IMR-90 (cell line): ENCODE data around the gene OR6J1. TPM values are rescaled to one million over a fixed set of nuclear protein-coding genes. Genes with fewer than 3 reads are reported as not detected.

ENCODE experiments used
- ATAC-seq: fragments of 200-7000 bp; cut with Tn5 transposase; 2 replicates; pipeline ENCODE4 v1.9.1; 2020; ENCODE audit warnings: low read depth, mild to moderate bottlenecking, moderate library complexity
- BruUV-seq: library from RNA; stranded (reverse); fragments of 400-500 nt; replicated peaks from 2 replicates; lab custom pipeline; 2021; lab: Mats Ljungman, UMichigan
- CTCF ChIA-PET: fragments of 300-600 bp; formaldehyde crosslinking; extraction: SDS; loops from one replicate; lab custom pipeline; 2021; ENCODE audit warnings: antibody characterized with exemption; lab: Yijun Ruan, JAX
- POLR2A ChIA-PET: fragments of 300-600 bp; sonication (Branson Sonifier 250); formaldehyde crosslinking; loops from one replicate; lab custom pipeline; 2022; ENCODE audit warnings: antibody characterized with exemption; ENCODE audit not compliant: unreplicated experiment; lab: Charles Lee
- DNase-seq: peaks from one replicate; pipeline ENCODE4 v3.0.0; 2013
- H2AFZ ChIP-seq: replicated peaks from 2 replicates; pipeline ENCODE3; 2013; ENCODE audit warnings: low read length, mild to moderate bottlenecking; ENCODE audit not compliant: poor library complexity
- H2AK5ac ChIP-seq: 2 replicates; pipeline ENCODE4 v1.6.1; 2013; ENCODE audit warnings: low read depth, low read length, inconsistent platforms
- H2AK9ac ChIP-seq: replicated peaks from 2 replicates; pipeline ENCODE3; 2013; ENCODE audit warnings: mild to moderate bottlenecking, low read depth, low read length, moderate library complexity; ENCODE audit not compliant: poor library complexity
- H2BK120ac ChIP-seq: 2 replicates; pipeline ENCODE4 v1.6.1; 2013; ENCODE audit warnings: low read depth, low read length, inconsistent platforms
- H2BK15ac ChIP-seq: 3 replicates; pipeline ENCODE4 v1.6.1; 2013; ENCODE audit warnings: low read depth, low read length, inconsistent platforms
- H2BK20ac ChIP-seq: 2 replicates; pipeline ENCODE4 v1.6.1; 2013; ENCODE audit warnings: low read depth, mild to moderate bottlenecking, inconsistent platforms, low read length, moderate library complexity
- H2BK5ac ChIP-seq: 2 replicates; pipeline ENCODE4 v1.6.1; 2013; ENCODE audit warnings: mild to moderate bottlenecking, low read depth, low read length, inconsistent platforms; ENCODE audit not compliant: poor library complexity, severe bottlenecking
- H3K14ac ChIP-seq: replicated peaks from 2 replicates; pipeline ENCODE4 v1.6.1; 2013; ENCODE audit warnings: low read depth, low read length, inconsistent platforms
- H3K18ac ChIP-seq: 2 replicates; pipeline ENCODE4 v1.6.1; 2013; ENCODE audit warnings: low read depth, low read length, control low read depth
- H3K23ac ChIP-seq: 2 replicates; pipeline ENCODE4 v1.6.1; 2013; ENCODE audit warnings: low read depth, low read length, inconsistent platforms
- H3K27ac ChIP-seq: 2 replicates; pipeline ENCODE4 v1.5.1; 2013; ENCODE audit warnings: mild to moderate bottlenecking, control low read depth, low read length; ENCODE audit not compliant: insufficient read depth
- H3K27me3 ChIP-seq: 2 replicates; pipeline ENCODE4 v1.6.1; 2013; ENCODE audit warnings: low read length; ENCODE audit not compliant: control insufficient read depth, insufficient read depth
- H3K36me3 ChIP-seq: 2 replicates; pipeline ENCODE4 v1.6.1; 2013; ENCODE audit warnings: low read length, mixed read lengths; ENCODE audit not compliant: control insufficient read depth, insufficient read depth
- H3K4ac ChIP-seq: 2 replicates; pipeline ENCODE4 v1.6.1; 2013; ENCODE audit warnings: low read depth, low read length, inconsistent platforms
- H3K4me1 ChIP-seq: 2 replicates; pipeline ENCODE4 v1.6.1; 2013; ENCODE audit warnings: low read length, mixed read lengths; ENCODE audit not compliant: control insufficient read depth, insufficient read depth
- H3K4me2 ChIP-seq: 2 replicates; pipeline ENCODE4 v1.6.1; 2013; ENCODE audit warnings: low read depth, mild to moderate bottlenecking, control low read depth, low read length, moderate library complexity
- H3K4me3 ChIP-seq: 2 replicates; pipeline ENCODE4 v1.5.1; 2013; ENCODE audit warnings: low read depth, mild to moderate bottlenecking, control low read depth, low read length, moderate library complexity; ENCODE audit not compliant: insufficient read depth
- H3K56ac ChIP-seq: 2 replicates; pipeline ENCODE4 v1.6.1; 2013; ENCODE audit warnings: low read length, inconsistent platforms; ENCODE audit not compliant: insufficient read depth; ENCODE audit errors: extremely low read depth
- H3K79me1 ChIP-seq, 2 experiments: 2 replicates each; pipeline ENCODE4 v1.6.1; 2013; ENCODE audit warnings: low read length in 2 of 2, inconsistent platforms in 1 of 2, low read depth in 1 of 2
- H3K9ac ChIP-seq: 2 replicates; pipeline ENCODE4 v1.6.1; 2013; ENCODE audit warnings: low read depth, low read length, control low read depth
- H3K9me1 ChIP-seq: 2 replicates; pipeline ENCODE4 v1.6.1; 2013; ENCODE audit warnings: low read length, inconsistent platforms; ENCODE audit not compliant: insufficient read depth
- H3K9me3 ChIP-seq: 2 replicates; pipeline ENCODE4 v1.6.1; 2013; ENCODE audit warnings: low read length; ENCODE audit not compliant: control insufficient read depth, insufficient read depth
- H4K20me1 ChIP-seq: 2 replicates; pipeline ENCODE4 v1.6.1; 2013; ENCODE audit warnings: low read length, inconsistent platforms; ENCODE audit not compliant: insufficient read depth
- H4K5ac ChIP-seq: 2 replicates; pipeline ENCODE4 v1.6.1; 2013; ENCODE audit warnings: mild to moderate bottlenecking, low read depth, low read length, control low read depth
- H4K8ac ChIP-seq, 2 experiments: 2 replicates each; pipeline ENCODE4 v1.6.1; 2013; ENCODE audit warnings: low read depth in 2 of 2, low read length in 2 of 2, control low read depth in 1 of 2, inconsistent platforms in 1 of 2
- H4K91ac ChIP-seq: 2 replicates; pipeline ENCODE4 v1.6.1; 2013; ENCODE audit warnings: low read depth, low read length, inconsistent platforms; ENCODE audit not compliant: insufficient read depth
- BHLHE40 ChIP-seq: fragments of 150-350 bp; IDR thresholded peaks from 2 replicates; pipeline ENCODE4 v1.6.1; 2016; ENCODE audit warnings: mild to moderate bottlenecking, low read depth, low read length
- CEBPB ChIP-seq: IDR thresholded peaks from 2 replicates; pipeline ENCODE4 v1.6.1; 2012; ENCODE audit warnings: low read depth, low read length, improper control_type of control experiment
- CHD1 ChIP-seq: IDR thresholded peaks from 2 replicates; pipeline ENCODE4 v1.6.1; 2012; ENCODE audit warnings: low read depth, low read length, improper control_type of control experiment
- FOS ChIP-seq: fragments of 150-350 bp; IDR thresholded peaks from 2 replicates; pipeline ENCODE4 v1.6.1; 2016; ENCODE audit warnings: low read depth, low read length
- MAFK ChIP-seq: IDR thresholded peaks from 2 replicates; pipeline ENCODE4 v1.6.1; 2012; ENCODE audit warnings: low read depth, low read length, improper control_type of control experiment
- MXI1 ChIP-seq: IDR thresholded peaks from 2 replicates; pipeline ENCODE4 v1.6.1; 2012; ENCODE audit warnings: low read depth, mild to moderate bottlenecking, low read length, moderate library complexity, borderline replicate concordance
- POLR2A ChIP-seq: IDR thresholded peaks from 2 replicates; pipeline ENCODE4 v1.6.1; 2012; ENCODE audit warnings: mild to moderate bottlenecking, low read depth, low read length
- RAD21 ChIP-seq: IDR thresholded peaks from 2 replicates; pipeline ENCODE4 v1.6.1; 2012; ENCODE audit warnings: low read length, improper control_type of control experiment
- RCOR1 ChIP-seq: IDR thresholded peaks from 2 replicates; pipeline ENCODE4 v1.6.1; 2012; ENCODE audit warnings: mild to moderate bottlenecking, low read length, improper control_type of control experiment; ENCODE audit not compliant: insufficient replicate concordance
- RFX5 ChIP-seq: IDR thresholded peaks from 2 replicates; pipeline ENCODE4 v1.8.0; 2012; ENCODE audit warnings: low read depth, mild to moderate bottlenecking, low read length, moderate library complexity
- dilution Hi-C: fragments of 300-500 bp; cut with HindIII; formaldehyde crosslinking; loops from one replicate; pipeline ENCODE4 v1.14.3; 2018; ENCODE audit warnings: low sequenced_read_pairs; ENCODE audit not compliant: unreplicated experiment
- in situ Hi-C: fragments of 300-500 bp; cut with MboI; formaldehyde crosslinking; loops from 3 replicates; pipeline ENCODE4 v1.14.3; 2019; ENCODE audit warnings: low sequenced_read_pairs, inconsistent platforms, mixed read lengths
- intact Hi-C: fragments of 100-400 bp; cut with micrococcal nuclease; formaldehyde crosslinking; loops from 2 replicates; pipeline ENCODE4 v1.10.0; 2022
- polyA plus RNA-seq, 3 experiments: library from polyadenylated mRNA; depleted of rRNA; stranded (reverse); fragments of >200 nt; gene quantifications; 2 replicates each; pipeline ENCODE4 v1.2.3, GENCODE V29; 2012; ENCODE audit warnings: low replicate concordance in 1 of 3
- total RNA-seq: library from RNA; depleted of rRNA; stranded (reverse); fragments of >200 nt; gene quantifications from 2 replicates; pipeline ENCODE4 v1.2.3, GENCODE V29; 2012
- TF ChIP-seq, protein P1 (sequence below): conservative IDR thresholded peaks from 2 replicates; pipeline ENCODE4 v1.5.1; 2012; ENCODE audit warnings: mild to moderate bottlenecking, low read depth, low read length, improper control_type of control experiment
- TF ChIP-seq, protein P2 (sequence below): fragments of 150-350 bp; IDR thresholded peaks from 2 replicates; pipeline ENCODE4 v1.6.1; 2016; ENCODE audit warnings: low read depth, mild to moderate bottlenecking, low read length, moderate library complexity, borderline replicate concordance

OR6J1 gene
- total and polyA plus RNA-seq, 2 of the 4 experiments (the other 2 are of a cell fraction): not detected

DNA sequence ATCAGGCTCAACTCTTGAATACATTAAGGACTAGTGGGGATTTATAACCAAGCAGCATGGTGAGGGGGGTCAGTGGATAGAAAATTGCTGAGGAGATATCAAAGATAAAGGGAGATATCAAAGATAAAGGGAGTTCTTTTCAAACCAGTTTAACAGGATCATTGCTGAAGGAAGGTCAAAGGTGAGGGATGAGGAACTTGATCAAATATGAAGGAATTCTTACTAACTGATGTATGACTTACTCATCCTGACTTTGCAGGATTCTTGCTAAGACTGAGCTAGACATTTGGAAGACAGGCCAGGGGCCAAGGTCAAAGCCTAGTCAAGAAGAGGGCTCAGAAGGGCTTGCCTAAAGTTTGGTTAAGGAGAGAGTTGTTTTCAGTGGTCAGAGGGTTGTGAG, 41.3 kb downstream of the OR6J1 start:
- no peak overlapping the region for H3K9ac ChIP-seq
- peaks cover 9% of the 10 kb centered on the region for H3K4me1 ChIP-seq
- H2AFZ ChIP-seq: no peak overlapping the region
- no peak for ATAC-seq
- peak overlapping the region; percentile 25; the same call in 1 of the 2 replicates for H2BK20ac ChIP-seq
- POLR2A ChIA-PET: interaction anchor here (0.6 kb wide), 1 partner anchor 13 kb away, joined by 3 read pairs; no protein-coding TSS in a partner anchor
- H3K14ac ChIP-seq: no peak overlapping the region
- TF ChIP-seq RFX5 (no peak), RAD21 (no peak), POLR2A (no peak), BHLHE40 (no peak), MXI1 (no peak), CEBPB (no peak), MAFK (no peak), RCOR1 (no peak), FOS (no peak), CHD1 (no peak)
- TF ChIP-seq, protein P1, sequence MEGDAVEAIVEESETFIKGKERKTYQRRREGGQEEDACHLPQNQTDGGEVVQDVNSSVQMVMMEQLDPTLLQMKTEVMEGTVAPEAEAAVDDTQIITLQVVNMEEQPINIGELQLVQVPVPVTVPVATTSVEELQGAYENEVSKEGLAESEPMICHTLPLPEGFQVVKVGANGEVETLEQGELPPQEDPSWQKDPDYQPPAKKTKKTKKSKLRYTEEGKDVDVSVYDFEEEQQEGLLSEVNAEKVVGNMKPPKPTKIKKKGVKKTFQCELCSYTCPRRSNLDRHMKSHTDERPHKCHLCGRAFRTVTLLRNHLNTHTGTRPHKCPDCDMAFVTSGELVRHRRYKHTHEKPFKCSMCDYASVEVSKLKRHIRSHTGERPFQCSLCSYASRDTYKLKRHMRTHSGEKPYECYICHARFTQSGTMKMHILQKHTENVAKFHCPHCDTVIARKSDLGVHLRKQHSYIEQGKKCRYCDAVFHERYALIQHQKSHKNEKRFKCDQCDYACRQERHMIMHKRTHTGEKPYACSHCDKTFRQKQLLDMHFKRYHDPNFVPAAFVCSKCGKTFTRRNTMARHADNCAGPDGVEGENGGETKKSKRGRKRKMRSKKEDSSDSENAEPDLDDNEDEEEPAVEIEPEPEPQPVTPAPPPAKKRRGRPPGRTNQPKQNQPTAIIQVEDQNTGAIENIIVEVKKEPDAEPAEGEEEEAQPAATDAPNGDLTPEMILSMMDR: no peak
- TF ChIP-seq, protein P2, sequence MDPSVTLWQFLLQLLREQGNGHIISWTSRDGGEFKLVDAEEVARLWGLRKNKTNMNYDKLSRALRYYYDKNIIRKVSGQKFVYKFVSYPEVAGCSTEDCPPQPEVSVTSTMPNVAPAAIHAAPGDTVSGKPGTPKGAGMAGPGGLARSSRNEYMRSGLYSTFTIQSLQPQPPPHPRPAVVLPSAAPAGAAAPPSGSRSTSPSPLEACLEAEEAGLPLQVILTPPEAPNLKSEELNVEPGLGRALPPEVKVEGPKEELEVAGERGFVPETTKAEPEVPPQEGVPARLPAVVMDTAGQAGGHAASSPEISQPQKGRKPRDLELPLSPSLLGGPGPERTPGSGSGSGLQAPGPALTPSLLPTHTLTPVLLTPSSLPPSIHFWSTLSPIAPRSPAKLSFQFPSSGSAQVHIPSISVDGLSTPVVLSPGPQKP: no peak
- H3K4ac ChIP-seq: peak overlapping the region; percentile 49
- BruUV-seq: no TSS peak
- no peaks in the 10 kb centered on the region for H3K9me3 ChIP-seq
- H2BK15ac ChIP-seq: no peak overlapping the region
- peak overlapping the region; percentile 44 for H2AK9ac ChIP-seq
- no peak overlapping the region for H3K27ac ChIP-seq
- H3K27me3 ChIP-seq: no peaks in the 10 kb centered on the region
- no peak overlapping the region for H3K56ac ChIP-seq
- H3K4me2 ChIP-seq: no peak overlapping the region
- H4K5ac ChIP-seq: no peak overlapping the region
- no peak overlapping the region for H3K23ac ChIP-seq
- dilution Hi-C loops (no loop called here), intact Hi-C loops (no loop called here), in situ Hi-C loops (no loop called here)
- peaks cover 49% of the 10 kb centered on the region for H3K36me3 ChIP-seq
- peak; percentile 57 for DNase-seq
- no peak overlapping the region for H4K91ac ChIP-seq
- H4K20me1 ChIP-seq: no peaks in the 10 kb centered on the region; the same call in 1 of the 2 replicates
- H4K8ac ChIP-seq: no peak overlapping the region
- peaks cover 13 to 34% of the 10 kb centered on the region in 2 experiments for H3K79me1 ChIP-seq
- no peak overlapping the region for H3K4me3 ChIP-seq
- CTCF ChIA-PET: interaction anchor here (1.4 kb wide), 1 partner anchor 33 kb away, joined by 3 read pairs; no protein-coding TSS in a partner anchor
- H2BK120ac ChIP-seq: peak overlapping the region; percentile 37
- no peak overlapping the region for H2AK5ac ChIP-seq
- no peak overlapping the region for H2BK5ac ChIP-seq
- H3K9me1 ChIP-seq: peaks cover 15% of the 10 kb centered on the region
- no peak overlapping the region for H3K18ac ChIP-seq
